ENCODE results near the gene SESN3.

DNA sequence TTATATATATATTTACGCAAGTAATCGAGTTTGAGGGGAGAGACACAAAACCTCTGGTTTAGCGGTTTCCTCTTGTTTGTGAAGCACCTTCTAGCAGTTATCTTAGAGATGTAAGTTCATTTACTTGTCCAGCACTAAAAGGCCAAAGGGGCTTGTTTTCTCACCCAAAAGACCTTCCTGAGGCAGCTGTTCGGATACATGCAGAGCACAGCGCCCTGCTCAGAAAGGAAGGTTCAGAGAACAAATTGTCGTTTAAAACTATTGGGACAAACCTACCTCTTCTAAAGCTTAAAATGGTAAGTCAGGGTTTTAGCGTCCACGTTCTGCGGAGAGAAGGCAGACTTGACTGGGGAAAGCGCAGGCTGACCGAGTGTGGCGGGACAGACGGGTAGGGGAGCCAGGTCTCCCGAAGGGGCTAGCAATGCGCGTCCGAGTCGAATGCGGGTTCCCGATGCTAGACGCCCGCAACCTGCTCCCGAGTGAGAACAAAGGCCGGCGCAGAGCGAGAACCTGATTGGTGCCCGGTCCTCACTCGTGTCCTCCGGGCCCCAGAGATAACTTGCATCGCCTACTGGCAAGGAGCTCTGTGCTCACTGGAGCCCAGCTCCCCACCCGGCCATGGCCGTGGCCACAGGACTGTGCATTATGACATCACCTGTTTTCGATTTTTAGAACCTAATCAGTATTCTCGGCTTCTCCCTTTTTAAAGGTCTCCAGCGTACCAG, 1.0 kb upstream of the SESN3 start:
- peak; percentile 13 to 21 for TF ChIP-seq POLR2A (IDR thresholded peaks at IDR 0.05)
- TF ChIP-seq, protein P1, sequence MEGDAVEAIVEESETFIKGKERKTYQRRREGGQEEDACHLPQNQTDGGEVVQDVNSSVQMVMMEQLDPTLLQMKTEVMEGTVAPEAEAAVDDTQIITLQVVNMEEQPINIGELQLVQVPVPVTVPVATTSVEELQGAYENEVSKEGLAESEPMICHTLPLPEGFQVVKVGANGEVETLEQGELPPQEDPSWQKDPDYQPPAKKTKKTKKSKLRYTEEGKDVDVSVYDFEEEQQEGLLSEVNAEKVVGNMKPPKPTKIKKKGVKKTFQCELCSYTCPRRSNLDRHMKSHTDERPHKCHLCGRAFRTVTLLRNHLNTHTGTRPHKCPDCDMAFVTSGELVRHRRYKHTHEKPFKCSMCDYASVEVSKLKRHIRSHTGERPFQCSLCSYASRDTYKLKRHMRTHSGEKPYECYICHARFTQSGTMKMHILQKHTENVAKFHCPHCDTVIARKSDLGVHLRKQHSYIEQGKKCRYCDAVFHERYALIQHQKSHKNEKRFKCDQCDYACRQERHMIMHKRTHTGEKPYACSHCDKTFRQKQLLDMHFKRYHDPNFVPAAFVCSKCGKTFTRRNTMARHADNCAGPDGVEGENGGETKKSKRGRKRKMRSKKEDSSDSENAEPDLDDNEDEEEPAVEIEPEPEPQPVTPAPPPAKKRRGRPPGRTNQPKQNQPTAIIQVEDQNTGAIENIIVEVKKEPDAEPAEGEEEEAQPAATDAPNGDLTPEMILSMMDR (IDR thresholded peaks at IDR 0.05), result peak in 1 of 5 experiments; percentile 17
- TF ChIP-seq EP300 (IDR thresholded peaks at IDR 0.05), result peak in 1 of 2 donors; percentile 65
